ENCODE data around the gene ATP1A4.

ATP1A4 gene

GRCh38 chr1:160208557-160209320, 57.3 kb downstream of the ATP1A4 start:
- Histone ChIP-seq H3K36me3 (ENCODE audit: insufficient read depth, low read length) (peaks cover 33% of the 10 kb centered on the region), H3K27me3 (ENCODE audit: insufficient read depth, low read length) (no peaks in the 10 kb centered on the region), H3K4me1 (ENCODE audit: insufficient read depth, low read length) (peaks cover 56% of the 10 kb centered on the region), H3K9me3 (ENCODE audit: low read length) (no peaks in the 10 kb centered on the region), H3K4me3 (ENCODE audit: low read length) (no peak overlapping the region), H2AFZ (ENCODE audit: low read depth, low read length) (no peak overlapping the region)

DNA sequence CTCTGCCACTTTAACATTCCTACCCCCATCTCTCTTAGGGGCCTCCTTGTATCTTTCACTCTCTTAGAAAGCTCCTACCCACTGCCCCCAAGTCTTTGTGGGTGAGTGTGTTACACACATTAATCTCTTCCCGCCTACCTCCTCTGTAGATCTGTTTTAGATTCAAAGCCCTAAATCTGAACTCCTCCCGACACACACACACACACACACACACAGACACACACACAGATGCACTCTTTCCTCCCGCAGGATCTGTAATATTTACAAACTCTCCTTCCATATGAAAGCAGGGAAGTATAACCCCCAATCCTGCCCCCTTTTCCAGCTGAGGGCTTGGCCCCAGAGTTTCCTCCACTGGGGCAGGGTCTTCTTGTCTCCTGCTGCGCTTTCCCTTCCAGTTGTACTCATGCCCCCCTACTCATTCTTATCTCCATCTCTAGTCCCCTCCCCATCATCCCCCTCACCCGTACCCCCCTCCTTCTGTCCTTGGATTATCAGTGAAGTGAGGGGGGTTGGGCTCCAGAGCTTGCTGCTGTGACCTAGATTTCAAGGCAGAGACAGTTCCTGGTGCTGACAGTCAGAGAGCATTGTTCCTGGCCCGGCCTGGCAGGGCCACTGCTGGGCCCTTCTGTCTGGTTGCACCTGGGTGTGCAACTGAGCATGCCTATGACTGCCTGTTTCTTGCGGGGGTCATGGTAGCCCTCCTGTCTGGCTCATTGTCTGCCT, 58.1 kb downstream of the ATP1A4 start:
- Histone ChIP-seq H3K36me3 (ENCODE audit: insufficient read depth, low read length) (peaks cover 40% of the 10 kb centered on the region), H3K4me1 (ENCODE audit: insufficient read depth, low read length) (peaks cover 55% of the 10 kb centered on the region), H3K27me3 (ENCODE audit: insufficient read depth, low read length) (no peaks in the 10 kb centered on the region), H3K9me3 (ENCODE audit: low read length) (no peaks in the 10 kb centered on the region), H3K4me3 (ENCODE audit: low read length) (no peak overlapping the region), H2AFZ (ENCODE audit: low read depth, low read length) (no peak overlapping the region)

DNA sequence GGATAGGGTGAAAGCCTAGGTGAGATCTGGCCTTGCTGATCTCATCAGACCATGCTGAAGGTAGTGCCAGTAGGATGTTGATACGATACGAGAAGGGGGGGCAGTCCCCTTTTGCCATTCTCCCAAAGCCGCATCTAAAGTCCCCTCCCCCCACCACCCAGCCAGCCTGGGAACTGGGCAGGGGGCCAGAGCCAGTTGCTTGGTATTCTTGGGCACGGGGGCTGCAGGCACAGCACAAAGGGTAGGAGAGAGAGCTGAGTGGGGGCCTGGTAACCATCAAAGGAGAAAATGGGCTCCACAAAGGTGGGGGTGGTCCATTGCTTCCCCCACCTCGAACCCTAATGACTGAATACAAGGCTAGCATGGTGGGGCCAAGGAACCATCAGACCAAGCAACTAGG, 59.2 kb downstream of the ATP1A4 start:
- no peak overlapping the region for H2AFZ ChIP-seq (ENCODE audit: low read depth, low read length)
- no peaks in the 10 kb centered on the region for H3K27me3 ChIP-seq (ENCODE audit: insufficient read depth, low read length)
- no peaks in the 10 kb centered on the region for H3K9me3 ChIP-seq (ENCODE audit: low read length)
- H3K4me3 ChIP-seq (ENCODE audit: low read length) = no peak overlapping the region
- H3K4me1 ChIP-seq (ENCODE audit: insufficient read depth, low read length) = peaks cover 50% of the 10 kb centered on the region
- H3K36me3 ChIP-seq (ENCODE audit: insufficient read depth, low read length) = peaks cover 51% of the 10 kb centered on the region

DNA sequence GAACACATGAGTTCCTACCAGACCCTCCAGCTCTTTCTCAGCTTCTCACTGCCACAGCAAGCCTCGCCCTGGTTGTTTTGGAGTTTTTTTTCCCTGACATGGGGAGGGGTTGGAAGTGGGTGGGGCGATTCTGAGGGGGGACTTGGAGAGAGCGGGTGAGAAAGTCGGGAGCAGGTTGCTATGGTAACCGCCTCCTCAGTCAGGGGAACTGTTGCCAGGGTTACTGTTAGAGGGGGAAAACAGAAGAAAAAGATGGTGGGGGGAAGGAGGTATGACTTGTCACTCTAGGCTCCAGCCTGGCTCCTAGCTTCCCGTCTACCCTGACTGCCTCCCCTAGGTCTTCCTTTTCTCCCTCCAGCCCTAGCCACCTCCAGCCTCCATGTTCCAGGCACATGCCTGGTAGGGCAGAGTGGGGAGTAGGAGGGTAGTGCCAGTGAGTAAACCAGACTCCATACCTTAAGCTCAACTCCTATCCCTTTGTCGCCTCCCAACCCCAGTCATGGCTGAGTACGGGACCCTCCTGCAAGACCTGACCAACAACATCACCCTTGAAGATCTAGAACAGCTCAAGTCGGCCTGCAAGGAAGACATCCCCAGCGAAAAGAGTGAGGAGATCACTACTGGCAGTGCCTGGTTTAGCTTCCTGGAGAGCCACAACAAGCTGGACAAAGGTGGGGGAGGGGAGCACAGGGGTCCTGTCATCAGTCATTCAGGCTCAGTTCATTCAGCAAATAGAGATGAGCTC, 59.8 kb downstream of the ATP1A4 start:
- peaks cover 57% of the 10 kb centered on the region for H3K36me3 ChIP-seq (ENCODE audit: insufficient read depth, low read length)
- H3K4me1 ChIP-seq (ENCODE audit: insufficient read depth, low read length) = peaks cover 45% of the 10 kb centered on the region
- H3K27me3 ChIP-seq (ENCODE audit: insufficient read depth, low read length) = no peaks in the 10 kb centered on the region
- no peak overlapping the region for H3K4me3 ChIP-seq (ENCODE audit: low read length)
- no peaks in the 10 kb centered on the region for H3K9me3 ChIP-seq (ENCODE audit: low read length)
- H2AFZ ChIP-seq (ENCODE audit: low read depth, low read length) = no peak overlapping the region

GRCh38 chr1:160214481-160215140, 63.2 kb downstream of the ATP1A4 start:
- Histone ChIP-seq H3K27me3 (ENCODE audit: insufficient read depth, low read length) (no peaks in the 10 kb centered on the region), H3K4me3 (ENCODE audit: low read length) (no peak overlapping the region), H3K4me1 (ENCODE audit: insufficient read depth, low read length) (peaks cover 25% of the 10 kb centered on the region), H3K36me3 (ENCODE audit: insufficient read depth, low read length) (peaks cover 75% of the 10 kb centered on the region), H2AFZ (ENCODE audit: low read depth, low read length) (no peak overlapping the region), H3K9me3 (ENCODE audit: low read length) (no peaks in the 10 kb centered on the region)

DNA sequence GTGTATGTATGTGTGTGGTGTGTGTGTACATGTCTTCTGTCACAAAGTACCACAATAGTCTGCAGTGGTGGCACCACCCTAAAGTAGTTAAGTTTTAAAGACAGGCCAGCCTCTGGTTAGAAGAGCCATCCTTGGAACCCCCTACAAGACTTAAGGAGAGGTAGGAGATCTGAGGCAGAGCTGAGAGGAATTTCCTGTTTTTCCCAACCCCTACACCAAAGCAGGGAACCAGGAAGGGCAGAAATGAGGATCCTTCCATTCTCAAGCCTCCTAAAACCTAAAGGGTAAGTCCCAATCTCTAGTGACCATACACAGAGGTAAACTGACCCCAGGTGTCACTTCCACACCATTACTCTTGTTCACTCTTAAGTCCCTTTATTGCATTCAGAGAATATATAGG, 64.9 kb downstream of the ATP1A4 start:
- peaks cover 90% of the 10 kb centered on the region for H3K36me3 ChIP-seq (ENCODE audit: insufficient read depth, low read length)

GRCh38 chr1:160217481-160218051, 66.2 kb downstream of the ATP1A4 start:
- no peak overlapping the region for H3K4me3 ChIP-seq (ENCODE audit: low read length)
- H3K9me3 ChIP-seq (ENCODE audit: low read length) = no peaks in the 10 kb centered on the region
- no peaks in the 10 kb centered on the region for H3K27me3 ChIP-seq (ENCODE audit: insufficient read depth, low read length)
- H3K4me1 ChIP-seq (ENCODE audit: insufficient read depth, low read length) = no peaks in the 10 kb centered on the region
- peaks cover 91% of the 10 kb centered on the region for H3K36me3 ChIP-seq (ENCODE audit: insufficient read depth, low read length)
- H2AFZ ChIP-seq (ENCODE audit: low read depth, low read length) = no peak overlapping the region

More for the DNA sequence above, 64.9 kb downstream of the ATP1A4 start:
- Histone ChIP-seq H3K9me3 (ENCODE audit: low read length) (no peaks in the 10 kb centered on the region), H3K4me1 (ENCODE audit: insufficient read depth, low read length) (peaks cover 8% of the 10 kb centered on the region), H3K27me3 (ENCODE audit: insufficient read depth, low read length) (no peaks in the 10 kb centered on the region), H3K4me3 (ENCODE audit: low read length) (no peak overlapping the region), H2AFZ (ENCODE audit: low read depth, low read length) (no peak overlapping the region)

GRCh38 chr1:160219062-160219929, 67.9 kb downstream of the ATP1A4 start:
- Histone ChIP-seq H3K4me1 (ENCODE audit: insufficient read depth, low read length) (no peaks in the 10 kb centered on the region), H2AFZ (ENCODE audit: low read depth, low read length) (no peak overlapping the region), H3K27me3 (ENCODE audit: insufficient read depth, low read length) (no peaks in the 10 kb centered on the region), H3K9me3 (ENCODE audit: low read length) (no peaks in the 10 kb centered on the region), H3K36me3 (ENCODE audit: insufficient read depth, low read length) (peaks cover 93% of the 10 kb centered on the region), H3K4me3 (ENCODE audit: low read length) (no peak overlapping the region)

- Histone ChIP-seq H3K27me3 (ENCODE audit: insufficient read depth, low read length) (no peaks in the 10 kb centered on the region), H2AFZ (ENCODE audit: low read depth, low read length) (no peak overlapping the region), H3K36me3 (ENCODE audit: insufficient read depth, low read length) (peaks cover 93% of the 10 kb centered on the region), H3K4me1 (ENCODE audit: insufficient read depth, low read length) (no peaks in the 10 kb centered on the region), H3K9me3 (ENCODE audit: low read length) (no peaks in the 10 kb centered on the region), H3K4me3 (ENCODE audit: low read length) (no peak overlapping the region)
Observed at GRCh38 chr1:160220301-160220700, 68.9 kb downstream of the ATP1A4 start.

DNA sequence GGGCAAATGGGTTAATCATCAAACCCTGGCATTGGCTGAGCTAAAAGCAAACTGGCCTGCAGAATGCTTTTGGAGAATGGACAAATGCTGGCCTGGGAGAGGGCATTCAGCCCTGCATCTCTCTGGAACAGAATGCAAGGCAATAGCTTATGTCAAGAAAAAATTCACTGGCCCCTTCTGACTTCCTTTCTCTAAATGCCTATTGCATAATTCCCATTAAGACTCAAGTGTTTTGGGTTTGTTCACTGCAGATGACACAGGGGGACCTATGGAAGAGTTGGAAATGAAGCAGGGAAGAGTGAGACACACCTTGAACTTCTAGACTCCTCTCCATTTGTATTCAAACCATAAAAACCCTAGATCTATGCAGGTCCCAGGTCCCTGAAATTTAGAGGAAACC, 69.7 kb downstream of the ATP1A4 start:
- Histone ChIP-seq H3K27me3 (ENCODE audit: insufficient read depth, low read length) (no peaks in the 10 kb centered on the region), H3K4me1 (ENCODE audit: insufficient read depth, low read length) (no peaks in the 10 kb centered on the region), H3K36me3 (ENCODE audit: insufficient read depth, low read length) (peaks cover 93% of the 10 kb centered on the region), H3K4me3 (ENCODE audit: low read length) (no peak overlapping the region), H2AFZ (ENCODE audit: low read depth, low read length) (no peak overlapping the region), H3K9me3 (ENCODE audit: low read length) (no peaks in the 10 kb centered on the region)

DNA sequence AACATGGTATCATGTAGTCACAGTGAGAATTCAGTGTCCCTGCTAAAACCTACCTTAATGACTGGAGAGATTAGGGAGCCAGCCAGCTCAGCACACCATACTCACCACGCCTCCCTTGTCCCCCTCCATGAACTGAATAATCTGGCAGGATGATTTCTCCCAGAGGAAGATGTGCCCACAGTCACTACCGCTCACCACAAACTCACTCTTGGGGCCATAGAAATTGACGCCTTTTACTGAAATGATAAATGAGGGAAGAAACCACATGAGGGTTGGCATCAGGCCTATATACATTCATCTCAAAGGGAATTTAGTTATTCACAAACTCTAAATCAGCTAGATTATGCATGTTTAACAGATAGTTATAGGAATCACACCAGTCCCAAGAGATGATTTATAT, 71.1 kb downstream of the ATP1A4 start:
- Histone ChIP-seq H3K27me3 (ENCODE audit: insufficient read depth, low read length) (no peaks in the 10 kb centered on the region), H3K36me3 (ENCODE audit: insufficient read depth, low read length) (peaks cover 95% of the 10 kb centered on the region), H3K9me3 (ENCODE audit: low read length) (no peaks in the 10 kb centered on the region), H3K4me3 (ENCODE audit: low read length) (no peak overlapping the region), H3K4me1 (ENCODE audit: insufficient read depth, low read length) (no peaks in the 10 kb centered on the region), H2AFZ (ENCODE audit: low read depth, low read length) (no peak overlapping the region)

DNA sequence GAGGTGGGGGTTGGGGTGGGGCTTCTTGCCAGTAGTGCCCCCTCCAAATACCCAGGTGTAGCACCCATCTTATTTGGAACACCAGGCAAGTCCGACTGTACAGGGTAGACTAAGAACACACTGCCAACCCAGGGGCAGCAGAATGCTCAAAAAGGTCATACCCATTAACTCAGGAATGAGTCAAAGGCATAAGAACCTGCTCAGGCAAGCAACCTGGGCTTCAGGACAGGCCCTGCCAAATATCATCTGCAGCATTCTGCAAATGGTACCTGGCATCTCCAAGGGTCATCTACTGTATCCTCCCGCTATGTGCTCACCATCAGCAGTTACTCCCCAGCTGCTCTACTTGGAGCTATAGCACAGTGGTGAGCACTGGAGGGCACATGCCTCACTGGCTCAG, 73.2 kb downstream of the ATP1A4 start:
- H3K27me3 ChIP-seq (ENCODE audit: insufficient read depth, low read length) = no peaks in the 10 kb centered on the region
- H3K4me3 ChIP-seq (ENCODE audit: low read length) = no peak overlapping the region
- H3K9me3 ChIP-seq (ENCODE audit: low read length) = no peaks in the 10 kb centered on the region
- no peaks in the 10 kb centered on the region for H3K4me1 ChIP-seq (ENCODE audit: insufficient read depth, low read length)
- no peak overlapping the region for H2AFZ ChIP-seq (ENCODE audit: low read depth, low read length)
- peaks cover 90% of the 10 kb centered on the region for H3K36me3 ChIP-seq (ENCODE audit: insufficient read depth, low read length)

Data from neuron (in vitro differentiated cells).